Activated CD4-positive, alpha-beta T cell treated with anti-CD3 and anti-CD28 coated beads, Interleukin-2, Interleukin-4, amounts not matched to agents 100 ng/mL and 50 ng/mL, durations not matched to agents 16 hours and 8 hours (primary cell): ENCODE results near the gene PVALB.

Experiments
- DNase-seq: peaks from one replicate; pipeline ENCODE4 v3.0.0-alpha.2; 2020; ENCODE audit warnings: low spot score

The PVALB gene

DNA sequence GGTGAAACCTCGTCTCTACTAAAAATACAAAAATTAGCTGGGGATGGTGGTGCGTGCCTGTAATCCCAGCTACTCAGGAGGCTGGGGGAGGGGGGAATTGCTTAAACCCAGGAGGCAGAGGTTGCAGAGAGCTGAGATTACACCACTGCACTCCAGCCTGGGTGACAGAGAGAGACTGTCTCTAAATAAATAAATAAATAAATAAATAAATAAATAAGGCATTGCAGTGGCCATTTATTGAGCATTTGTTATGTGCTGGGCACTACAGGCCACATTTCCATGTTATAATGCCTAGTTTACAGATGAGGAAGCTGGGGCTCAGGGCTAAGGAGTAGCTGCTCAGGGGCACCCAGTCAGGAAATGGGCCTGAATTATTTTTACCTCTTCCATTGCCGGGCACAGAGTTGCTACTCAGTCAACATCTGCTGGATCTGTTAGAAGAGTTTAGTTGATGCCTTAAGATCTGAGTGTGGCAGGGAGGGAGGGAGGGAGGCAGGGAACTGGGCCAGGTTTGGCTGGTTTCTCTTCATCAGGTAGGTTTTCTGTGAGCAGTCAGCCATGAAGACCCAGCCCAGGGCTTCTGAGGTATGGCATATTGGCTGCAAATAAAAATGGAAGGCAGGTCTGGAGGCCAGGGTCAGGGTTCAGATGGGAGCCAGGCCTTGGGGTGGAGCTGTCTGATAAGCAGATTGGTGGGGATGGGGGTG, 5.6 kb downstream of the PVALB start:
- DNase-seq: no peak

DNA sequence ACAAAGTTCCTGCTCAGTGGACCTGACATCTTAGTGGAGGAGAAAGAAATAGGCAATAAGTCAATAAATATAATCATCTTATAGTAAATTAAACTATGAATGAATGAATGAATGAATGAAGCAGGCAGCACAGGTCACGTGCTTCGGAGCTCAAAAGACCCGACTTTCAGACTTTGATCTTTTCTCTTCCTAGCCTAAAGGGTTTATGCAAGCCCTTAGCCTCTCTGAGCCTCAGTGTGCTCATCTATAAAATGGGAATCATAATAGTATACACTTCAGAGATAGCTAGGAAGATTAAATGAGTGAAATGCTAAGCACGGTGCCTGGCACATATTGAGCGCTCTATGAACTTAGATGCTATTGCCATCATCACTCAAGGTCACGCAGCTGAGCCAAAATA, 7.5 kb downstream of the PVALB start:
- DNase-seq: no peak

DNA sequence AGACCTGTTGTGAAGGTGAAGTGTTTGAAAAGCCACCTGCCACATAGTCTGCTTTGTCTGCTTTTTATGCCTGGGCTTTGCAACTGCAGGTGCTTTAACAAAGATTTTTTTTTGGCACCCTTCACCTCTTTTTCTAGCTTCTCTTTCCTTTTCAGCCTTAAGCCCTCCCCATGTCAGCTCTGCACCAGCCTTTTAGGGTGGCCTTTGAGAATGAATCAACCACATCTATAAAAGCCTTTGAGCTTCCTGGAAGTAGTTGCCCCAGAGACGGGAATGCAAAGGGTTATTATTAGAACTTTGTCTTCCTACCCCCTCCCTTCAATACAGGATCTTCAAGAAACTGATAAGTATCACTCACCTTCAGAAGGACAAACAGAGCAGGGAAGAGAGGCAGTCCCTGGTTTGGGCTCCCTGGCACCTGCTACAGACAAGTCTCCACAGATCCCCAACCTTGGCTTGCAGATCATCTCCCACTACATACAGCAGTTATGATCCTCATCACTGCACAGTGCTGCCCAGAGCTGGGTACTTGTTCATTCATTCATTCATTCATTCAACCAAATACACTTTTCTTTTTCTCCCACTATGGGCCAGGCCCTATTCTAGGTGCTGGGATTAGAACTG, 8.0 kb downstream of the PVALB start:
- DNase-seq: no peak

DNA sequence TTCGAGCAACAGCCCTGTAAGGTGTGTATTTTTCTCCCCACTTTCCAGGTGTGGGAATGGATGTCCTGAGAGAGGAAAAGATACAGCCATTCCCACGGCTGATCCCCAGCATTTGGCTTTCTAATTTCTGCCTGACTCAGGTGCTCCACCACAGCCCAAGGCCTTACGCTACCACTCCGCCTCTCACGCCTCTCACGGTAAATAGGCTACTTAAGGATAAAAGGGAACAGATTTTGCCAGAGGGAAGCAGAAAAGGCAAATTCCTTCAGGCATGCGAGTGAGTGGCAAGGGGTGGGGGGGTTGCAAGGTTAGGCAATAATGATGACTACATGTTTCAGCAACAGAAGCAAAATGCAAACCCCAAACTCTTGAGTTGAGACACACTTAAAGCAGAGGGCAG, 9.2 kb downstream of the PVALB start:
- DNase-seq: no peak

DNA sequence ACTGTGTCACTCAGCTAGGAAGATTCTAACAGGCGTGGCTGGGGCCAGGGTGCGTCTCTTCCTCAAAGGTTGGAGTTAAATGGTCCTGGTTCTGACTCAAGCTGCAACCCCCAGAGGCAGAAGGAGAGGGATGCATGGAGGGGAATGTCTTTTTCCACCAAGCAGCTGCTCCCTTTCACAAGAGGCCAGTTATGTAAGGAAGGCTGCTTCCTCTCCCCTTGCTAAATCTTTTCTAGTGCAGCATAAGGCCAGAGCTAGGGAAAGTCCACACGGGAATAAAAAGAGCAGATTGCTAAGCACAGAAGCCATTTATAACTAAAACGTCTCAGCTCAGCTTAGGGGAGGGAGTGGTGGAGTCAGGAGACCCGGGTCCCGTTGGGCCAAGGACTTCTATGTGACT, 10.0 kb downstream of the PVALB start:
- DNase-seq: no peak

DNA sequence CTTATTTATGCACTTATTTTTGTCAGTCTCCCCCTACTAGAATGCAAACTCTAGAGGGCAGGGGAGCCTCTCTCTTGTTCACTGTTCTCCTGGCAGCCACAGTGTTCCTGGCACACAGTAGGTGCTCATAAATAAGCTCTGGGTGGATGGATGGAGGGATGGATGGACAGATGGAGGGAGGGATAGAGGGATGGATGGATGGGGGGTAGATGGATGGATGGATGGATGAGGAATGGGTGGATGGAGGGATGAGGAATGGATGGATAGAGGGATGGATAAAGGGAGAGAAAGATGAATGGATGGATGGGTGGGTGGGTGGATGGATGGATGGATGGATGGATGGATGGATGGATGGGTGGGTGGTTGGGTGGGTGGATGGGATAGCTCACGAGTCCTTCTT, 13.5 kb downstream of the PVALB start:
- no peak for DNase-seq

DNA sequence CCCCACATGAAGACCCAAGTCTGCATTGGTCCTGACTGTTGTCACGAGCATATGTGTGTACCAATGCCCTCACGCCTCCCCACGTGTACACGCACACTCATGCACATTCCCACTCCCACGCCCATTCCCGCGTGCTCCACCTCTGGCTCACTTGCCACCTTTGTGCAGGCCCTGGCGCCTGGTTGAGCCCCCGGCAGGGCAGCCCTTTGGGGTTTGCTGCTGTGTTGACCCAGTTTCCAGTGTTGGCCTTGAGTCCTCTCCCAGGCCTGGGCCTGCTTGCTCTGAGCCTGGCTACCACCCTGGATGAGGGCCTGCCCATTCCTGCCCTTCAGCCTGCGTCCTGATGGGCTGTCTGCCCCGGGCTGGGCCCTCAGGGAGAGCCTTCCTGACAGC, 18.2 kb downstream of the PVALB start:
- DNase-seq: no peak

DNA sequence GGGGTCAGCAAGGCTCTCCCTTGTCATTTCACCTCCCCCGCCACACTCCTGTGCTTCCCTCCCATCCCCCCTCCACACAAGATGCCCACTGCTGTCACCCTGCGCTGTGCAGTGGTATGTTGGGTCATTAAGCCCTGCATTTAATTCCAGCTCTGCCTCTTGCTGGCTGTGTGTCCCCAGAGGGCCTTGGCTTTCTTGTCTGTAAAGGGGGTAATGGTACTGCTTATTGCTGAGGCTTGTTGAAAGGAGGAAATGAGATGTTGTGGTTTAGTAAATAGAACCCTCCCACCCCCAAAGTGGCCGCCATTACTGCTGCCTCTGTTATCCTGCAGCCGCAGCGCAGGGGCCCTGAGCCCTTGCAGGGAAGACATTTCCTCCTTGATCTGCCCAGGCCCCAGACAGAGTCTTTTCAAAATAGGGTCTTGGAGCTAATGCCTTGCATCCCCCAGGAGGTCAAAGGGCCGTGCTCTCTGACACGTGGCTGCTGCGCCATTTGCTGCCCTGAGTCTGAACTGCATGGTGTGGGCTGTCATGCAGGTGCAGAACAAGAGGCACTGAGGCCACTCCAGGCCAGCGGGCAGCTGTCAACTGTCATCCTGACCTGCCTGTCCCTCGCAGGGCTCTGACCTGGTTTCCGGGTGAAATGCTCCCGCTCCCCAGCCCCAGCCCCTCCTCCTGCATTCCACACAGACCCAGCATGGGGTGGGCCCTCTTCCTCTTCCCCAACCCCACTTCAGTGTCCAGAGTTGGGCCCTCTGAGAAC, 18.7 kb downstream of the PVALB start:
- no peak for DNase-seq

DNA sequence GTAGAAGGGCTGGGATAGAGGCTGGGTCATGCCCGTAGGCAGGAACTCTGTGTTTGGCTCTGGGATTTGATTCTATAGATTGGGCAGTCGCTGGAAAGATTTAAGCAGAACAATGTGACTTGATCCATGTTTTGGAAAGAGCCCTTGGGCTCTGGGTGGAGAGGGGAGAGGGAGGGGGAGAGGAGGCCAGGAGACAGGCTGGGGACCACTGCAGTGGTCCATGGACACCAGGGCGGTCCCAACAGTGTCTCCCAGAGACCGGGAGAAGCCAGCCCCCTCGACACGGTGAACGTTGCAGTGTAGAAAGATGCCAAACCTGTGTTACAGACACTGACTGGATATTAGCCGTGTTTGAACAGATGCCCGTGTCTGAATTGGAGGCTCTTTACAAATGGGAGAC, 19.5 kb downstream of the PVALB start:
- DNase-seq: no peak

DNA sequence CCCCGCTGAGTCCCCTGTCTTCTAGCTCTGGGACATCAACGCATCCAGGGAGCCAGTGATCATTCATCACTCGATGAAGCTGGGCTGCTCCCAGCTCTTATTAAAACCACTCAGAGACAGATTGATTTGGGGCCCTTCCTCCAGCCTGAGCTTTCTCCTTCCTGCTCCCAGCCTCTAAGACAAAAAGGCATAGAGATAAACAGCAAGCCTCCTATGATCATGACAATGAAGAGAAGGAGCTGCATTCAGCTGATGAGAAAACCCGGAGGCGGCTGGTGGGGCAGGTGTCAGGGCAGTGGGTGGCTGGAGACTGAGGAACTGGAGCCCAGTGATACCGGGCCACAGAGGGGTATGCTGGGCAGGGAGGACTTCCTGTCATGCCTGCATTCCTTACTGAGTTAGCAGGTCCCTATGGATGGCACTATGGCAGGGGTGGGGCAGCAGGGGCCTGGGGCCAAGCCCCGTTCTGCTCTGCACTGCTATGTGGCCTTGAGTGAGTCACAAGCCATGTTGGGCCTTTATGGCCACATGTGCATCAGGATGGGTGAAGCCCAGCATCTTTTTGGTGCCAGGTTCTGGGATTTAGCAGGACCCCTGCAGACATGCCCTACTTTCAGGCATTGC, 20.2 kb downstream of the PVALB start:
- DNase-seq: no peak

DNA sequence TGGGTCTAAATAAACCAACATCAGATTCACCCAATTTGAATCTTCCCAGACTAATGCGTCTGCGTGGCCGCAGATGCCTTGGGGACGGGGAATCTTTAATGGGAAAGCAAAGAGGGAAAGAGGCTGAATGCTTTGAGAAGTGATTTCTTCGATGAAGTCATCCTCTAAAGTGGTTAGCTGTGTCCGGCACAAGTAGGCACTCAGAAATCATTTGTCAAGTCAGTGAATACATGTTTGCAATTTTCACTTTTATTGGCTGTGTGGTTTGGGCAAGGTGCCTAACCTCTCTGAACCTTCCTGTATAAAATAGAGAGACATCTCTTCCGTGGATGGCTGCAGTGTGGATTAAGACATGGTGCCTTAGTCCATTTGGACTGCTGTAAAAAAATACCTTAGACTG, 21.2 kb downstream of the PVALB start:
- DNase-seq: no peak

DNA sequence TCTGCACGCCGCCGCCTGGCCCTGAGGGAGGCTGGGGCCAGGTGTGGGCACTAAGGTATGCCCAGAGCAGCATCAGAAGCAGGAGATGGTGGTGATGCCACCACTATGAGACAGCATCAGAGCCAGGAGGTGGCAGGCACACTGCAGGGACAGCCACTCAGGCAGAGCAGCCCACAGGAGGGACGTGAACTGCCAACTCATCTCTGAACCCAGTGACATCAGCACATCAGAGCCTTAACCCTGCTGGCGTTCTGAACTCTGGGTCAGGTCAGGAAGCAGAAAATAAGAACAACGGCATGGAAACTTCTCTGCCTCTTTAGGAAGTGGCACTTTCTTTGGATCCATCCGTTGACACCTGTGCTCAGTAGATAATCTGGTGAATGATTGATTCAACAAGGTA, 26.2 kb downstream of the PVALB start:
- peak; percentile 81 for DNase-seq

DNA sequence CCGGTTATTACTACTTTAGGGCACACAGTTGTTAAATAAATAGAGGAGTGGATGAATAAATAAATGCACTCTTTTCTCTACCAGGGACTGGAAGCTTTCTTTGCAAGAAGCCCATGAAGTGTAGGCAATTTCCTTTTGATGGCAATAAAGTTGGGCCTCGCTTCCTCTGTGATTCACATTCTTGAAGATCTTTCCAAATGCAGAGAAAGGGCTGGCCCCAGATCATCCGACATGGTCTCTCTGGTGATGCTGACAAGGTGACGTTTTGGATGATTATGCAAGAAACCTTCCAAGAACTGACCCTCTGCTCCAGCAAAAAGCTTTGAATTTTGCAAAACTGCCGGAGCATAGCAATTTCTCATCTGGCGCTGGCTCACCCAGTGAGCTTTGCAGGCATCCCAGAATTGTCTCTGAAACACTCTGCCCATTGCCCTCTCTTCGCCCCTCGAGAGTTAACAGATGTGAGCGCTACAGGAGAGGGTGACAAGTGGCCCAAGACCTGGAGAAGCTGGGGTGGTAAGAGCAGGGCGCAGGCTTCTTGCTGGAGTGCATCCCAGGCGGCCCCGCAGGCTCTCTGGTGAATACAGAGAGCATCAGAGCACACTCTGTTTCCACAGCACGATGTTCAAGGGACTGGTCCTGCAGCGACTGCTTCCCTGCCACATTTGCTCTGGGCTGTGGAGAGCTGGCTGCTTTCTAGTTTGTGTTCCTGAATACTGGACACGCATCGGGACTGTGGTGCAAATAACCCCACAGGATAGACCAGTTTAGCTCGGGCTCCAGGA, 29.4 kb downstream of the PVALB start:
- DNase-seq: no peak

DNA sequence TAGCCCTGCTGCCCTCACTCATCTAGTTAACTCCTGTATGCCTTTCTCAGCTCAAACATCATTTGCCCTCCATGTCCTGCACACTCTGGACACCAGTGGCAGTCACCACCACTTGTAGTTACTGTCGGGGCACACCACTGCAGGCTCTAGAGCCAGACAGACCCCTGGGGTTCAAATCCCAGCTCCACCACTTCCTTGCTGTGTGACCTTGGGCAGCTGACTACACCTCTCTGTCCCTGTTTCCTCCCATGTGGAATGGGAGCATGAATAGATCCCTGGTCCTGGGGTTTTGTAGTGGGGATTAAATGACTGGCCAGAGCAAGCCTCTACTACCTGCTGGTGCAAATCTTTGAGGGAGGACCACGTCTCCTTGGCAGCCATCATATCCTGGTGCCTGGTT, 33.1 kb downstream of the PVALB start:
- DNase-seq: no peak

DNA sequence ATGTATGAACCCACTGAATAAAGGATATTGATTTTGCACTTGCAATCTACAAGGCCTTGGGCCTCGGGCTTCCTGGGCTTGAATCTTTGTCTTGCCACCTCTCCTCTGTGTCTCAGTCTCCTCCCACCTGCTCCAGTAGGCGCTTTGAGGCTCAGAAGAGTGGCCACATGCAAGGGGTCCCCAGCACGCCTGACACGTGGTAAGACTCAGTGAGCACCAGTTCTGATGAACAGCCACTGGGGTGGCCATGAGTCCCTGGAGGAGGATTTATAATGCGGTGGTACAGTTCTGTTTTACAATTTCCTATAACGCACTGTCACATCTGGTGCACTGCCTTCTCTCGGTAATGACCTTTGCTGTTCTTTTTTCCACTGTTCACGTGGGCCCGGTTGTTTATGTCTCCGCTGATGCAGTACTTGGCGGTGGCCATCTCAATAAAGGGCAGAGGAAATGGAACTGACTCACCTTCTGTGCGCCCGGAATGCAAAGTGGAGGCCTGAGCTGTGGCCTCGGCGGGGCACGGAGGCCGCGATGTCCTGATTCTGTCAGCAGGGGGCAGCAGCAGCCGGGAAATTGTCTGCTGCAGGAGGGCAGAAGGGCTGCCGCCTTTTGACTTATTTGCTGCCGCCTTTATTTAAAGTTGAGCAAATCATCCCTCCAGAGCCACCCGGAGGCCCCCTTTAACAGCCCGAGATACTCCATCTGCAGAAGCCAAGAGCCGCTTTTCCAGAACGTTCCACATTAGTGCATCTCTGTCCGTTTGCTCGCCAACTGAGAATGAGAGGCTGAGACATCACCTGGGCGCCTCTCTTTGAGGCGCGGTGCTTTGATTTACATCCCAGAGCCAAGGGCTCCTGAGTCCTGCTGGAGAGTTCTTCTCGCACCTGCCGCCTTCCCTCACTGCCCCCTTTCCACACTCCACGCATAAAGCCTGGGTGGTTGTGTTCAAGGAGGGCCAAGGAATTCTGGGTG, 34.9 kb downstream of the PVALB start:
- DNase-seq: peak; percentile 91

DNA sequence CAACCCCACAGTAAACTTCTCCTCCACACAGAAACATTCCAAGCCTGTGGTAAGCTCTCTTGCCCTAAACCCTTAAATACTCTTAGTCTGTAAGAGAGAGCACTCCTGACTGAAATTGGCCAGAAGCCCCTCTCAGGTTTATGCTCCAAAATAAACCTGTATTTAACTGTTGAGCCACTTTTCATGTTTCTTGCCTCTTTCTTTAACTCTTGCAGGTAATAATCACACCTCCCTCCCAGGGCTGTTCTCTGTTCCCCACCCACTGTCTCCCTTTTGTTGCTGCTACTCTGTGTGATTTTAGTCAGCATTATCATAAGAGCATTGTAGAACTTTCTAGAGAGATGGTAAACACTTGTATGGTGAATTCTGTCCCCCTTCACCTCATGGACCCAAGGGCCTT, 38.8 kb downstream of the PVALB start:
- no peak for DNase-seq

DNA sequence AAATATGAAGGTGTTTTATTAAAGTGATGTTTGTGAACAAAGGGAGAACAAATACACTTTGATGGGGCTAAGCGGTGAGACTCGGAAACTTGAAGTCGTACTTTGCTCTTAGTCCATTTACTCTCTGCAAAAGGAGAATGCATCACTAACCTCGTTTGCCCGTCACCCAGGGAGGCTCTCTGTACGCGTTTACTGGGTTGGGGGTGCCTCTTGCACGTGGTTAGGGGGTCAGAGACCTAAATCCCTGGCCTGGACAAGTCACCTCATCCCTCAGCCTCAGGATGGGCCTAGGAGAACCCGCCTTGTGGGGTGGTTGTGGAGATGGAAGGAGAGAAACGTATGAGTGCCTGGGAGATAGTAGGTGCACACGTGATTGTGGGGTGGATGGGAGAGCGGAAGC, 40.1 kb downstream of the PVALB start:
- no peak for DNase-seq

DNA sequence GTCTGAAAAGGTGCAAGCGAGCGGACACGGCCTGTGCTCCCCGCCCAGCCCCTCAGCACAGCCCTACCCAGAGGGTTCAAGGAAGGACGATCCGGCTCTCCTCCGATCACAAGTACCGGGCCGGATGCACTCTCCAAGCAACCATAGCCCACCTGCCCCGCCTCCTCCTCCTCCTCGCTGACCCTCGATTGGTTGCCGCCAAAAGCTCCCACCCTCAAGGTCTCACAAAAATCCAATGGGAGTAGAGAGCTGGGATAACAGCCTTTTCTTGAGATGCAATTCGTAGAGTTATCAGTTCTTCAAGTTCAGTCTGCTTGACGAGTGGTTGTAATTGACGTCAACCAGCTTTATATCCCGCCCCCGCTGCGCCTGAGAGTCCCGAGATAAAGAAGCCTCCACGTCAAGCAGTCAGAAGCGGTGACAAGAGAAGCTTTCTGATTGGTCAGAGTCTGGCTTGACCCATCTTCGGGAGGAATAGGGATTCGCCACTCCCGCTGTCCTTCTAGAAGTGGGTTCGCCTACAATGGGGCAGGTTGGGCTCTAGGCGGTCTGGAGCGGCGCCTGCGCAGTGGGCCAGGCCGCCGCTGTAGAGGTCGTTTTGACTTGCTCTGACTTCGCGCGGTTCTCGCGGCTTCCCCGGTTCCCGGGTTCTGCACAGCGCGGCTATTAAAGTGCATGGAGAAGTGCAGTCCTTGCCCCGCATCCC, 40.7 kb downstream of the PVALB start, which contains the start of gene IFT27:
TSS of gene IFT27 (minus strand) at position 156 of the 706 bp plus-strand sequence. CDS start 412 bp downstream, outside the sequence.
- DNase-seq: peak; percentile 100

DNA sequence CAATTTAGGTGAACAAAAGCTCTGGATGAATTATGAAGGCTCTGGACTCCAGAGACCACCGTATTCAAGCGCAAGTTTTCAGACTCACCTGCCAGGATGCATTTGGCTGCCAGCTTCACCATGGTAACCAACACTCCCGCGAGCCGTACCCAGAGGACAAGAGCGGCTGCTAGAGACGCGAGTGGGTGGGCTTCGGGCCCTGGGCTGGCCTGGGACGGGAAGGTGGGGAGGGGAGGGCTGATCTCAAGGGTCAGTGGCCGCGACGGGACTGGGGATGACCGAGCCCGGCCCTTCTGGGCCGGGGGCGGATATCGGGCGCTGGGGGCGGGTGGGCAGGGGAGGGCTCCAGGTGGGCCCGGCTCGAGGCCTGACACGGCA, 41.3 kb downstream of the PVALB start:
- no peak for DNase-seq

DNA sequence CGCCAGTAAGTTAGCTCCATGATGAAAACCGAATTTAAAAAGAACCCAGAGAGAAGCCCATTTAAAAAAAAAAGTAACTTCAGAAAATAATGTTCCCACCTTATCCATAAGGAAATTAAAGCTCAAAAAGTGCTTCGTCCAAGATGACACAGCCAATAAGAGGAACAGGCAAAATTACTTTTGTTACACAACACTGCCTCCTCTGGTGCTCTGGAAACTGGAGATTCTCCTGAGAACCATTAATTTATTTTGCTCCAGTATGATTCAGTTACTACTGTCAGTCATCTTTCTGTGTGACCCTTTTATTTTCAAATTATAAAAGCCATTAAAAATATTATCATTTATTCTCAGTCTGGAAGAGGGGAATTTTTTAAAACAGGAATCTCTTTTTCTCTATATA, 42.9 kb downstream of the PVALB start:
- DNase-seq: no peak
